T-helper 1 cell treated with Interleukin-12 subunit alpha and Interleukin-12 subunit beta and Interleukin-4 antibody, amounts not matched to agents 30 ng/mL and 1 ng/mL, for 36 hours (primary cell): ENCODE results near the gene COL27A1. TPM values are rescaled to one million over a fixed set of nuclear protein-coding genes. Genes with fewer than 3 reads are reported as not detected.

Experiments used
- intact Hi-C: fragments of 100-400 bp; cut with micrococcal nuclease; formaldehyde crosslinking; loops from one replicate; pipeline ENCODE4 v1.15.1; 2024
- total RNA-seq: library from RNA; stranded (reverse); gene quantifications from 2 replicates; pipeline ENCODE4 v1.2.3, GENCODE V29; 2022

The COL27A1 gene
- total RNA-seq, 1 donor from 2014 or later = 1.2 TPM

DNA sequence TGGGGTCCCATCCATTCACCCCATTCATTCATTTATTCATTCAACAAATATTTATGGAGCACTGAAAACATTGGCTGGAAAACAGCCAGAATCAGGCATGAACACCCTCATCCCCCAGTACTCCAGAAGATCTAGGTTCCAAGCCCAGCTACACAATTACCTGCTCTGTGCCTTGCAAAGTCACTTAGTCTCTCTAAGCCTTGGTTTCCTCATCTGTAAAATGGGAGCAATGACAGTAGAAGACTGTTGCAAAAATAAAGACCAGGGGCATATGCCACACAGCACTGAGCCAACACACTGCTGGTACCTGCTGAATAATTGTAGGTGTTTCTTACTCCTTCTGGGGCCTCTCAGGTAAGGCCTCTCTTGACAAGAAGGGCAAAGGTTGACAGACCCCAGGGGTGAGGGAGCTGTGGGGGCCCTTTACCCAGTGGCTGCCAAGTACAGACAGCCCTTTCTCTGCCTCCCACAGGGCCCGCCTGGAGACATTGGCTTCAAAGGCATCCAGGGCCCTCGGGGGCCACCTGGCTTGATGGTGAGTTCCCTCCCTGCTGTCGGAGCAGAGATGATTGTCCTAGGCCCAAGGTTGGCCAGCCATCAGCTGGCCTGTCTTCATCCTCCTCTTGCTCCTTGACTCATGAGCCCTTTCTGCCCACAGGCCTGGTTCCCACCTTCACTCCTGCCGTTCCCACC lies 145.0 kb downstream of the COL27A1 start:
- intact Hi-C loops = no loop called here

DNA sequence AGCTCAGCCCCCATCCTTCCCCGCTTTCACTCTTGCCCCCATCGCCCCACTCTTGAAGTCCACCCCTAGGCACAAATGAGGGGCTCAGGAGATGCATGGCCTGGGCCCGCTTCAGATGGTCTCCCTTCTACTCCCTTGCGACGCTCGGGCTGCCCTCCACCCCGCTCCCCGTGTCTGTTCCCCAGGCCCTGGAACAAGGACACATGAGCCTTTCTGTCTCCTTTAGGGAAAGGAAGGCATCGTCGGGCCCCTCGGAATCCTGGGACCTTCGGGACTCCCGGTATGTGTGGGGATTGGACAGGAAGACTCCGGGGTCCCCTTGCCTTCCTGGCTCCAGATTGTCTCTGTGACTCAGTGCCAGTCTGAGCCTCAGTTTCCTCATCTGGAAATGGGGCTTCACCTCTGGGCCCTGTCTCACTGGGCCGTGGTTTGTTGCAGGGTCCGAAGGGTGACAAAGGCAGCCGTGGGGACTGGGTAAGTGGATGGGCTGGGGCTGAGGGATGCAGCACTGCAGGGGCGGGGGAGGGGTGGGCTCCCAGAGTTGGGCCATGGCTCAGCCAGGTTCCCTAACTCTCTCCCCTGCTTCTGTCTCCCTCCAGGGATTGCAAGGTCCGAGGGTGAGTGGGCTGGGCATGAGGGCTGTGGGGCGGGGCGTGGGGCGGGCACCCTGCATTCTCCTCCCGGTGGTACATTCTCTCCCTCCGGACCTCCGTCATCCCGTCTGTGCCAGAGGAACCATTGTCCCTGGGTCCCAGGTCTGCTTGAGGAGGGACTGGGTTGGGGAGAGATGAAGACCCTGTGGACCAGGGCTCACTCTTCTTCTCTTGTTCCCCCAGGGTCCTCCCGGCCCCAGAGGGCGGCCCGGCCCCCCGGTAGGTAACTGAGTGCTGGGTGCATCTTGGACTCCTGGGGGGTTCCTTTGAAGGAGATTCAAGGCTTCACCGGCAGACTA lies 145.8 kb downstream of the COL27A1 start:
- intact Hi-C loops = no loop called here

DNA sequence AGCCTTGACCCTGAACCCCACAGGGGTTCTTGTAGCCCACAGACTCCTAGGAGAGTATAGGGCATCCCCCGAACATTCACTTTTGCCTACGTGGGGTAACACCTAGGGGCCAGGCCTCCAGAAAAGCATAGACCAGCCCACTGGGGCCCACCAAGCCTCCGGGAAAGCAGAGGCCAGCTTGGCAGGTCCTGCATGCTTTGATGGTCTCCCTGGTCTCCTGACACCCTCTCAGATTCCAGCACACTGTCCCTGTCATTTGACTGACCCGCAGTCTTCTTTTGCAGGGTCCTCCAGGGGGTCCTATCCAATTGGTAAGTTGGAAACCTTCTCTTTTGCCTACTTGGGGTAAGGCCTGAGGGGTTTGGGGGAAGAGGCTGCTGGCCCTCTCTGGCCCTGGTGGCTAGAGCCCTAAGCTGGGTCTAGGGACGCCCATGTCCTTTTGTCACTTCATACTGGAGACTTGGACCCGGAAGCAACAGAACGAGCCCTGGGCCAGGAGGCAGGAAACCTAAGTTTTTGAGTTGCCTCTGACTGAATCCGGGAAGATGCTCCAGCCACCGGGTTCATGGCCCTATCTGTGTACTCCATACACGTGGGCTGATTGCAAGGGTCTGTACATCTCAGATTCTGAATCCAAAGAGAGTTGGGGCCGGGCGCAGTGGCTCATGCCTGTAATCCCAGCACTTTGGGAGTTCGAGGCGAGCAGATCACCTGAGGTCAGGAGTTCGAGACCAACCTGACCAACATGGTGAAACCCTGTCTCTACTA lies 146.6 kb downstream of the COL27A1 start:
- intact Hi-C loops = no loop called here

DNA sequence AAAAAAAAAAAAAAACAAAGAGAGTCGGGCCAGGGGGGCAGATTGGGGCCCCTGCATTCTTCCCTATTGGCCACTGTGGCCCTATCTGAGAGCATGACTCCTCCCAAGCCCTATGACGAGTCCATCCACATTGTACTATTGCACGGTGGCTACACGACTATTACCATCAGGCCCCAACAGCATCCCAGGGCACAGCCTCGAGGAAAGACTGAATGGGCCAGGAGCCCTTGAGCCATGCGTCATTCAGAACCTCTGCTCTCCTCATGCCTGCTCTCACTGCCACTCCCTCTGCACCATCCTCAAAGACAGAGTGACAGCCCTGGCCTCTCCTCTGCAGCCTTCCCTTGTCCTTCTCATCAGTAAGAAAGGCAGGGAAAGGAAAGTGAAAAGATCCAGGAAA lies 147.4 kb downstream of the COL27A1 start:
- intact Hi-C loops = no loop called here

DNA sequence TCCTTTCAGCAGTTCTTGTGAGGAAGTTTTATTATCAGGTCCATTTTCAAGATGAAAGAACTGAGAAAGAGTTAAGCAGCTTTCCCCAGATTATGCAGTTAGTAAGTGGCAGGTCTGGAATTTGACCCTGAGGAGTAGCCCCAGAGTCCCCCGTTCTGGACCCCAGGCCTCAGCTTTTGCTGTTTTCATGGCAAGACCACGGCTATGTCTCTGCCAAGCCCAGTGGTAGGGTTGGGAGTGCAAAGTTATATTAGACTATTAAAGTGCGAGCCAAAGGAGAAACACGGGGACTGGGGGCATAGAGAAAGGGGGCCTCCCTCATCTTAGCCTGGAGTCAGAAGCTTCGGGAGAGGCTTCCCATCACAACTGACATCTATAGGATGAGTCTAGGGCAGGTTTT lies 148.2 kb downstream of the COL27A1 start:
- intact Hi-C loops = no loop called here

DNA sequence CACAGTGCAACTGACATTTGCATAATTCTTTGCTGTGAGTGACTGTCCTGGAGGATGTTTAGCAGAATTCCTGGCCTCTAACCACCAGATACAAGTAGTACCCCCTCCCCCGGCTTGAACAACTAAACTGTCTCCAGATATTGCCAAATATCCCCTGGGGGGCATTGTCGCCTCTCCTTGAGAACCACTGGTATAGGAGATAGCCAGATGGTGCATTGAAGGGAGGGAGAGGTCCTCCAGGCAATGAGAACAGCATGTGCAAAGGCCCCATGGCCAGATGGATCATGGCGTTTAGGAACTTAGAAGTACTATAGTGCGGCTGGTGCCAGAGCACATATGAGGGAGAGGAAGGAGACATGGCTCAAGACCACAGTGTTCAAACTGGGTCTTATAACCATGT lies 148.6 kb downstream of the COL27A1 start:
- intact Hi-C loops = no loop called here

DNA sequence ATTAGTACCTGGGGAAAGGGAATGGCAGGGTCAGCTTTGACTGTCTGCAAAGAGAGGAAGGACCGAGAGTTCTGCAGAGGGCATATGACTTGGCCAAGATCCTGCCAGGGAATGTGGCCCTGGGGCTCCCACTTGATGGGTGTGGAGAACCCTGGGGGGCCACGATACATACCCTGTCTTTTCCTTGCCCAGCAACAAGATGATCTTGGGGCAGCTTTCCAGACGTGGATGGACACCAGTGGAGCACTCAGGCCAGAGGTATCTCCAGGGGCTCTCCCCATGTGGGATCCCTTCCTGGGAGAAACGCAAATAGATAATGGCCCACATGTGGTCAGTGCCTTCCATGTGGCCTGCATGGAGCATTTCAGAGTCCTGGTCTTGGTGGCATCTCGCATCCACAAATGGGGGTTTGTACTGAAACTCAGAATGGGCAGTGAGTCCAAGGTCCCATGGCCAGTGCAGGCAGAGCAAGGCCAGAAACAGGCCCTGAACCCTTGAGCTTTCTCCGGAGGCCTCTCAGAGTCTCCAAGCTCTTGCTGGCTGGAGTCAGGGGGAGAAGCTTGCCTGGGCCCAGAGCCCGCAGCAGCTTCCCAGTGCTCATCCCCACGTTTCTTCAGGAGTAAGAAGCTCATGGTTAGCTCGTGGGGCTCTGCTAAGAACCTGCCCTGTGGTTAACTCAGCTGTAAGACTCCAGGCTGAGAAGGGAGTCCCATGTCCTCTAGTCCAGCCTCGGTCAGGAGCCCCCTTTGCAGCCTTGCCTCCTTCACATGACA lies 149.3 kb downstream of the COL27A1 start:
- intact Hi-C loops = loop anchor here (1.0 kb wide), 2 partner anchors 149 to 196 kb away; partner anchors contain the start of gene COL27A1

DNA sequence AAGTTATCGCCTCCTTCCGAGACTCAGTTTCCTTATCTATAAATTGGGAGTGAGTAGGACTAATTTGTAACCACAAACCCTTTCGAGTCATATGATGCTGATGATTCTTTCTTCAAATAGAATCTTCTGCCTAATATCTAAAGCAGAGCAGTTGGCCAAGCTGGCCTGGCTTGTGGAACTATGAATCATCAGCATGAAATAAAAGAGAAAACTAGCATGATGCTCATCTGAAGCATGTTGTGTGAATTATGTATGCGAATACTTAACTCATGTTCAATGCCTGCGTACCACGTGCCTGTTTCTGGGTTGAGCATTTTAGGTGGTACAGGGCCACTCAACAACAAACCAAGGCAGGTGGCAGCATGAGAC lies 152.5 kb downstream of the COL27A1 start:
- intact Hi-C loops = no loop called here

DNA sequence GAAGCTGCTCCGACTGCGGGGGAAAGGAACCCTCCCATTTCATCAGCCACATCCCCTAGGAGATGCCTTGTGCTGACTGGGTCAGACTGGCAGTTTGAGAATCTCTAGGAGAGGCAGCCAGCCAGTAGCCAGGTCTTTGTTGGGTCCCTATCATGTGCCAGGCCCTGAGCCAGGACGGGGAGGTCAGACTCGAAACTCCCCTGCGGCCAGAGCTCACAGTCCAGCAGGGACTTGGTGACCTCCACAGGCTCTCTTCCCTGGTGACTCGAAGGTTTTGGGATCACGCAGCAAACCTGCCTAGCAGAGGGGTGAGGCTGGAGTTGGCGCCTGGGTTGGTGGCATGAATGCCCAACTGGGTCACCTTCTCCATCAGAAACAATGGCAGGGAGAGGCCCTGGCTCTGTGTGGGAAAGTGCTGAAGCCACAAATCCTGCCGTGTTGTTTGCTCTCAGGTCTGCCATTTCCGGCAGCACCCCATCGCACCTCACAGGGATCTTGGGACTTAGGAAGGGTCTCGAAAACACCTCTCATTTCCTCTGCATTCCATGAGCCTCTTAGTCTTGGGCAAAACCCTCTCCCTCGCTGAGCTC lies 153.1 kb downstream of the COL27A1 start:
- intact Hi-C loops = no loop called here

DNA sequence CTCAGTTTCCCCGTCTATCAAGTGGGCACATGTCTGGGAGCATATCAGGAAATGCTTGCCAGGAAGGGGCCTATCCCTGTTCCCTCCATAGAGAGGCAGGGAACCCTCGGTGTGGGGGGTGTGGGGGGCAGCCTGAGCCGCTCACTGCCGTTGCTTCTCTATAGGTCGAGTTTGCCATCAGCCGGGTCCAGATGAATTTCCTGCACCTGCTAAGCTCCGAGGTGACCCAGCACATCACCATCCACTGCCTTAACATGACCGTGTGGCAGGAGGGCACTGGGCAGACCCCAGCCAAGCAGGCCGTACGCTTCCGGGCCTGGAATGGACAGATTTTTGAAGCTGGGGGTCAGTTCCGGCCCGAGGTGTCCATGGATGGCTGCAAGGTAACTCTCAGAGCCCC lies 153.8 kb downstream of the COL27A1 start:
- intact Hi-C loops = no loop called here

DNA sequence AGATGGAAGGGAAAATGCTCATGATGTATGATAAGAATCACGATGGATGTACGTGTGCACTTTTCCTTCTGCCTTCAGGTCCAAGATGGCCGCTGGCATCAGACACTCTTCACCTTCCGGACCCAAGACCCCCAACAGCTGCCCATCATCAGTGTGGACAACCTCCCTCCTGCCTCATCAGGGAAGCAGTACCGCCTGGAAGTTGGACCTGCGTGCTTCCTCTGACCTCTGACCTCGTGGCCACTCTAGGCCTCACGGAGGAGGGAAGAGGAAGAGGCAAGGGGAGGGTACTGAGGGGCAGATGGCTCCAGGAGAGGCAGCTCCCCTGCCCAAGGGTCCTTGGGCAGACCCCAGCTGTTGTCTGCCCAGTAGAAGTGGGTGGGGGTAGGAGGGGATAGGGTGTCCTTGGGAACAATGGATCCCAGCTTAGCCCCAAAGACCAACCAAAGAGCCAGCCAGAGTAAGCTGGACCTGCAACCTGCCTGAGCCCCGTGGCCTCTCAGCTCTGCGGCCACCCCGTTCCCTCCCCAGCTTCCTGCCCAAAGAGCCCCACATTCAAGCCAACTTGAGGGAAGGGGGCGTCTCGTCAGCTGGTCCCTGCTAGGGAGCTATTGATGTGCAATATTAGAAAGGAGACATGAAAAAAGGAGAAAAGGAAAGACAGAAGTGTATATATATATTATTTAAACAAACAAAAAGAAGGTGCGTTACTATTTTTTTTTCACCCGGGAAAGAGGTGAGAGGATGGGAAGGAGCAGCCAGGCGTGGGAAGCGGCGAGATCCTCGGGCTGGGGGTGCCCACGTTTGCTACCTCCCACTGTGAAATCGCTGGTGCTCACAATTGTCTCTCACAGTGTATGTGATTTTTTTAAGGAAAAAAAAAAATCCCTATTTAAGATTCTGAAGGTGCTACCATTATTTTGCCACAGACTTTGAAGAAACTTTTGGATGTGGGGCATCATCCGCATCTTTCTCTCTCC lies 155.4 kb downstream of the COL27A1 start:
- intact Hi-C loops = no loop called here

DNA sequence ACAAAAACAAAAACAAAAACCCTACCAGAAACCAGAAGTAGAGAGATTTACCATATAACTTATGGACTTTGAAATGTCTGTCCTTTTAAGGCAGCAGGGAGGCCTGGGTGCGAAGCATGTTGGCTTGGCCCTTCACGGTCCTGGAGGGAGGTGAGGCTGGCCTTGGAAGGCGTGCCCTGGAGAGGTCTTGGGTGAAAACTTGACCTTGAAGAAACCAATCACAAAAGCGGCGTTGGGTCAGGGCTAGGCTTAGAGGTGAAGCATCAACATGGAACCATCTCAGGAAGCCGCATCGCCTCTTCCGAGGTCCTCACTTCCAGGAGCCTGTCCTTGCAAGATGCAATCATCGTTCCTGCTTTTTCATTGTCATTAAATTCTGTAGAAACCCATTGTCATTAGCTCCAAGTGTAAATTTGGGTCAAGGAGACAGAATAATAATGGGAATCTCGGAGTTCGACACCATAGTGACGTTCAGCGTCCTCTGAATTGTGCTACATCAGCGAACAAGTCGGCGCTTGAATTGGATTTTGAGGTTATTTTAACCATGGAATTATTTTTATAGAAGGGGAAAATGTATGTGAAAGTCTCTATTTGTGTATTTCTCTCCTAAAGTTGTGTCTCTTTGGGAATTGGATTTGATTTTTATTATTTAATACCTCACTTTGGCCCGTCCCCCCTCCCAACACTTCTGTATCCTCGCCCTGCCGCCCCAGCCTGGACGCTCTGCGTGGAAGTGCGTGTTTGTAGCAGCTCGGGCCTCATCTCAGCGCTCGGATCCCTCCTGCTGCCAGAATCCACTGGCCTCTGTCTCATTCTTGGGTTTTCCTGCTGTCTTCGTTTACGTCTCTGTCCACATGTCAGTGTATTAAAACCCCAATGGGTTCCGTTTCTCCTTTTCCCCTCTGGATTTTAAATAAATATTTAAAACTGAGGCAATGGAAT lies 156.5 kb downstream of the COL27A1 start:
- intact Hi-C loops = no loop called here

DNA sequence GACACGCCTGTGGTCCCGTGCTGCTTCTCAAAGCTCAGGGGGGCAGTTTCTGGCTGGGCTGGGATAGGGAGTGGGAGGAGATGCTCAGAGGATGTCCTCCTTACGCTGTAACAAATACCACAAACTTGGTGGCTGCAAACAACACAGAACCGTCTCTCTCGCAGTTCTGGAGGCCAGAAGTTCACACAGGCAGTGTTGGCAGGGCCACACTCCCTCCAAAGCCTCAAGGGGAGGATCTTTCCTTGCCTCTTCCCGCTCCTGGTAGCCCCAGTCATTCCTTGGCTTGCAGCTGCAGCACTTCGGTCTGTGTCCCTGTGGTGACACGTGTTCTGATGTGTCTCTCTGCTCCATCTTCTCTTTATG lies 157.2 kb downstream of the COL27A1 start:
- intact Hi-C loops = no loop called here

DNA sequence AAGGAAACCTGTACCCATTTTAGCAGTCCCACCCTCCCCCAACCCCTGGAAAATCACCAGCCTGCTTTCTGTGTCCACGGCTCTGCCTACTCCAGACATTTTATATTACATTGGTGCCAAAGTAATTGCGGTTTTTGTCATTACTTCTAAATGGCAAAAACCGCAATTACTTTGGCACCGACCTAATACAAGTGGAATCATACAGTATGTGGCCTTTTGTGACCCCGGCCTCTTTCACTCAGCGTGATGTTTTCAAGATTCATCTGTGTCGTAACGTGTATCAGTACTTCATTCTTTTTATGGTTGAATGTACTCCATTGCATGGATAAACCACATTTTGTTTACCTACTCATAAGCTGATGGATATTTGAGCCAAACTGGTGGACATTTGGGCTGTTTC lies 157.8 kb downstream of the COL27A1 start:
- intact Hi-C loops = no loop called here

DNA sequence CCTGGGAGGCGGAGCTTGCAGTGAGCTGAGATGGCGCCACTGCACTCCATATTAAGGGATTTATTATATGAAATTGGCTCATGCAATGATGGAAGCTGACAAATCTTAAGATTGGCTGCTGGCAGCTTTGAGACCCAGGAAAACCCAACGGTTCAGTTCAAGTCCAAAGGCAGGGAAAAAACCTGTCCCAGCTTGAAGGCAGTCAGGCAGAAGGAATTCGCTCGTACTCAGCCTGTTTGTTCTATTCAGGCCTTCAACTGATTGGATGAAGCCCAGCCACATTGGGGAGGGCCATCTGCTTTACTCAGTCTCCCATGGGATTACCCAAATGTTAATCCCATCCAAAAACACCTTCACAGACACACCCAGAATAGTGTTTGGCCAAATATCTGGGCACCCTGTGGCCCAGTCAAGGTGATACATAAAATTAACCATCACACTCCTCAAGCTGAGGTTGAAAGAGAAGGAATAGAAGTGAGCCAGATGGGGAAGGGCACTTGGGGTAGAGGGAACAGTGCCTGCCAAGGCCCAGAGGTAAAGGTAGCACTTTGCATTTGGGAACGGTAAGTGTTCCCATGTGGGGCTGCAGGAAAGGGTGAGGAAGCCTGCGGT lies 159.0 kb downstream of the COL27A1 start:
- intact Hi-C loops = no loop called here

DNA sequence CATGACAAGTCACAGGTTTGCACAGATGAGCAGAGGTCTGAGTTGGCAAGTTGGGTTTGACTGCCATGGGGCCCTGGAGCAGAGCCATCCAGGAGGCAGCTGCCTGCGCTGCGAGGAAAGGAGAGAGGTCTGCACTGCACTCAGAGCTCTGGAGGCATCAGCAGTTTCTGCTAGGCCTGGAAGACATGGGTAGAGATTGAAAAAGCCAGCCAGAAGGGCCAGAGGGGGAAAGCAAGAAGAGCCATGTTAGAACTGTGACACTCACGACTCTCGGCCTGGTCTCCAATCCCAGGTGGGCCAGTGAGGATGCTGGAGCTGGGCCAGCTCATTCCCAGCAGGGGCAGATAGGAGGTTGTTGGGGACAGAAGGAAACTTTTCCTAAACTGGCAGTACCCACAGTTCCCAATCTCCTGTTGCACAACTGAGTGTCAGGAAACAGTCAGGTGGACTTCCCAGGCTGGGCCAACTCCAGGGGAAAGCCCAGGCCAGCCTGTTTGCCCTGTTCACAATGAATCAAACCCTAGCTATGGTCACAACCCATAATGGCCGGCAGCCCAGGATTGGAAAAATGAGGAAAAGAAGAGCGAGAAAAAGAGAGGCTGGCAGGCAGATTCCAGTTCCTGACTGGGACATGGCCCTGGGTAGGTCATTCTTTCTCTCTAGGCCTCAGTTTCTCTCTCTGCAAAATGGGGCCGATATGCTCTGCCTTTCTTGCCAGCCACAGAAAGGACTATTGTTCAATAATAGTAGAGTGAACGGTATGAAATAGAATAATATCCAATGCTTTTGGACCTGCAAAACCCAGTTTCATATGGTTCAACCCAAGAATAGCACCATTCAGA lies 159.8 kb downstream of the COL27A1 start:
- intact Hi-C loops = no loop called here

DNA sequence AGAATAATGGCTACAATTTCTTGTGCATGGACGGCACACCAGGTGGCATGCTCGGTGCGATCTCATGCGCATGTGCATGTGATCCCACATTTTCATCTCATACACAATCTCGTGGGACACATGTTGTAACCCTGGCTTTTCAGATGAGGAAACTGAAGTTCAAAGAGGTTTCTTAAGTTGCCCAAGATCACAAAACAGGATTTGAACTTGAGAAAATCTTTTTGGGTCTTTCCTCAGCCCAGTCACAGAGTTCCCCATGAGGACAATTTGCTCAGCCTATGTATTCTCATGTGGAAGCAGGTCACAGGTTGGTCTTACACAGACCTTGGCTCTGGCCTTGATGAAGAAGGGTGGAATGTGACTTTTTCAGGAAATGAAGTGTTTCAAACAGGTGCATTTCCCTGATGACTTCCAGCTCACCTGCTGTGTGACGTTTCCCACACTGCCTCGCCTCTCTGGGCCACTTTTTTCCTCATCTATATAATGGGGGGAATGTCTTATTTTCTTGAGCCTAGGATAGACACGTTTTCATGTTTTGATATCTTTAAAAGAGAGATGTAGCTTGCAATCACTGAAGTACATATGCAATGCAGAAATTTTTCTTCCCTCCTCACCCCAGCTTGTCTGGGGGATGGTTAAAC lies 160.5 kb downstream of the COL27A1 start:
- intact Hi-C loops = no loop called here
